Prostate gland (tissue), 2 donors: ENCODE results near the gene TSTD1. TPM values are rescaled to one million over a fixed set of nuclear protein-coding genes. Genes with fewer than 3 reads are reported as not detected.
"Not testable (repeated sequence)": the region's sequence is repeated elsewhere in the genome, so short reads cannot be mapped to it uniquely, and the experiment has no call there.

Source experiments
- DNase-seq: peaks from one replicate; pipeline ENCODE4 v3.0.0-alpha.2; 2019; ENCODE audit warnings: low spot score
- H3K27ac ChIP-seq, 2 donors: fragments of 200-600 bp; sonication (generic); 2 replicates each; pipeline ENCODE4 v1.5.1; 2017 to 2019
- H3K27me3 ChIP-seq: fragments of 200-600 bp; sonication (generic); replicated peaks from 2 replicates; pipeline ENCODE4 v1.5.1; 2019; ENCODE audit not compliant: insufficient read depth
- H3K36me3 ChIP-seq, 2 donors: fragments of 200-600 bp; sonication (generic); 1 replicate in 1 of 2; 2 replicates in 1 of 2; pipeline versions ENCODE4 v1.5.1 to v1.8.1; 2017 to 2019
- H3K4me1 ChIP-seq: fragments of 200-600 bp; sonication (generic); replicated peaks from 2 replicates; pipeline ENCODE4 v1.5.1; 2019
- H3K4me3 ChIP-seq, 2 donors: fragments of 200-600 bp; sonication (generic); 2 replicates each; pipeline ENCODE4 v1.5.1; 2017 to 2019
- H3K9me3 ChIP-seq: fragments of 200-600 bp; sonication (generic); 2 replicates; pipeline ENCODE4 v1.5.1; 2017
- POLR2A ChIP-seq: fragments of 450-650 bp; IDR thresholded peaks from one replicate; pipeline ENCODE4 v1.6.1; 2016; ENCODE audit warnings: antibody characterized with exemption, mild to moderate bottlenecking
- POLR2AphosphoS5 ChIP-seq: sonication (generic); formaldehyde crosslinking; IDR thresholded peaks from one replicate; pipeline ENCODE4 v1.6.1; 2017; ENCODE audit warnings: antibody characterized with exemption
- WGBS: methylation state at CpG from one replicate; pipeline ENCODE4 v1.1.5; 2018; 5-methylcytosine and 5-hydroxymethylcytosine counted together
- intact Hi-C: fragments of 100-400 bp; cut with DNase I; formaldehyde crosslinking; loops from one replicate; pipeline ENCODE4 v1.14.2; 2022
- total RNA-seq, 2 donors: library from RNA; depleted of rRNA; stranded (reverse); fragments of >200 nt; gene quantifications; one replicate each; pipeline ENCODE4 v1.1.0, GENCODE V29; 2016
- TF ChIP-seq, protein P1 (sequence below), 4 experiments: fragments of 200-600 bp in 2 of 4; fragments of 450-650 bp in 2 of 4; sonication (generic) in 2 of 4; IDR thresholded peaks; 1 replicate in 3 of 4; 2 replicates in 1 of 4; pipeline ENCODE4 v1.5.1; 2016 to 2019; ENCODE audit warnings: antibody characterized with exemption in 4 of 4, mild to moderate bottlenecking in 2 of 4, moderate library complexity in 2 of 4

The TSTD1 gene
- total RNA-seq, 2 donors from 2014 or later: 137 to 648 TPM

DNA sequence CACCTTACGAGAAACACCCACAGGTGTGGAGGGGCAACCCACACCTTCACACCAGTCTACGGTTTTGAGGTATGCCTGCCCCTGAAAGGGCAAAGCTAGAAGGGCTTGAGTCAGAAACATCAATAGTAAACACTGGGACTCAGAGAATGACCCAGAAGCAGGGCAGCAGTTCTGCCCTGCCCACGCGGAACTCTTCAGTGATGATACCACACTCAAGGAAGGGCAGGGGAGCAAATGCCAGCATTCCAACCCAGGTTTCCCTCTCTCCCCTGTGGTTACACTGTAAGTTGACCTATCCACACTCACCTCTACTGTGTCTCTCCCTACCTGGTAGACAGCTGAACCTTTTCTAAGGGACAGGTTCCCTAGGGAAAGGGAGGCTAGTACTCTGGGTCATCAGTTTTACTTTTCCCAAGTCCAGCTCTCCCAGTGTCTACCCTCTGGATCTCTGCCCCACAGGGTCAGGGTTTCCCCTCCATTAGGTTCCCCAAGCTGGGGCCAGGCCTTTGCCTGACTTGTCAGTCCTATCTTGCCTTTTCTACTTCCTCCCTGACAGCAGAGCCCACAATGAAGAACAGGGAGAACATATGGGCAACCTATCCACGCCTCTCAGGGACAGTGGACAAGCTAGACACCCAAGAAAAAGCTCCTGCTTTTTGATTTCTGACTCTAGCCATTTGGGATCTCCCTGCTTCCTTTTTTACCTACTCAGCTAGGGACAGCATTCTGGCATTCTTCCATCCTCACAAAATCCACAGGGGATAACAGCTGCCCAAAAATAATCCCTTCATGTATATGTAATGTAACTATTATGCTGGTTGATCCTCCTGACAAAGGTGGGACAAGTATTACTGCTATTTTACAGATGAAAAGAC is 20.8 kb downstream of the TSTD1 start:
- Histone ChIP-seq H3K4me1 (peaks cover 4% of the 10 kb centered on the region), H3K4me3 (no peak overlapping the region), H3K36me3 (no peaks in the 10 kb centered on the region), H3K9me3 (no peaks in the 10 kb centered on the region), H3K27me3 (no peaks in the 10 kb centered on the region), H3K27ac (peak overlapping the region; percentile 84 to 96)
- DNase-seq: no peak
- 57% methylated on average over 5 of the region's 5 CpGs for WGBS
- TF ChIP-seq, protein P1, sequence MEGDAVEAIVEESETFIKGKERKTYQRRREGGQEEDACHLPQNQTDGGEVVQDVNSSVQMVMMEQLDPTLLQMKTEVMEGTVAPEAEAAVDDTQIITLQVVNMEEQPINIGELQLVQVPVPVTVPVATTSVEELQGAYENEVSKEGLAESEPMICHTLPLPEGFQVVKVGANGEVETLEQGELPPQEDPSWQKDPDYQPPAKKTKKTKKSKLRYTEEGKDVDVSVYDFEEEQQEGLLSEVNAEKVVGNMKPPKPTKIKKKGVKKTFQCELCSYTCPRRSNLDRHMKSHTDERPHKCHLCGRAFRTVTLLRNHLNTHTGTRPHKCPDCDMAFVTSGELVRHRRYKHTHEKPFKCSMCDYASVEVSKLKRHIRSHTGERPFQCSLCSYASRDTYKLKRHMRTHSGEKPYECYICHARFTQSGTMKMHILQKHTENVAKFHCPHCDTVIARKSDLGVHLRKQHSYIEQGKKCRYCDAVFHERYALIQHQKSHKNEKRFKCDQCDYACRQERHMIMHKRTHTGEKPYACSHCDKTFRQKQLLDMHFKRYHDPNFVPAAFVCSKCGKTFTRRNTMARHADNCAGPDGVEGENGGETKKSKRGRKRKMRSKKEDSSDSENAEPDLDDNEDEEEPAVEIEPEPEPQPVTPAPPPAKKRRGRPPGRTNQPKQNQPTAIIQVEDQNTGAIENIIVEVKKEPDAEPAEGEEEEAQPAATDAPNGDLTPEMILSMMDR (IDR thresholded peaks at IDR 0.05): no peak
- TF ChIP-seq POLR2A (no peak), POLR2AphosphoS5 (no peak)
- intact Hi-C loops: no loop called here

GRCh38 chr1:161017181-161017580 is 21.6 kb downstream of the TSTD1 start:
- H3K4me1 ChIP-seq, H3K4me3 ChIP-seq, intact Hi-C loops, DNase-seq, H3K27me3 ChIP-seq, H3K9me3 ChIP-seq, H3K36me3 ChIP-seq: not testable (repeated sequence)
- WGBS: 30% methylated on average over 7 of the region's 7 CpGs
- peak overlapping the region; percentile 38 to 96 for H3K27ac ChIP-seq

DNA sequence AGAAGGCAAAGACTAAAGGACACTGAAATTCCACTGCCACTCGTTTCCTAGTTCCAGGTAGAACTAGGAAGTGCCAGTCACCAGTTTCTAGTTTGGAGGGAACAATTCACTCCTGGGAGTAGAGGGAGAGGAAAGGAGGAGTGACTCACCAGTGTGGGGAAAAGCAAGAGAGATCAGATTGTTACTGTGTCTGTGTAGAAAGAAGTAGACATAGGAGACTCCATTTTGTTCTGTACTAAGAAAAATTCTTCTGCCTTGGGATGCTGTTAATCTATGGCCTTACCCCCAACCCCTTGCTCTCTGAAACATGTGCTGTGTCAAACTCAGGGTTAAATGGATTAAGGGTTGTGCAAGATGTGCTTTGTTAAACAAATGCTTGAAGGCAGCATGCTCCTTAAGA is 22.1 kb downstream of the TSTD1 start:
- peak; percentile 11 for TF ChIP-seq POLR2AphosphoS5
- H3K4me1 ChIP-seq, DNase-seq, intact Hi-C loops, H3K27me3 ChIP-seq, H3K36me3 ChIP-seq, H3K9me3 ChIP-seq, H3K4me3 ChIP-seq: not testable (repeated sequence)
- WGBS: 32% methylated on average over 1 of the region's 1 CpG
- H3K27ac ChIP-seq: peak overlapping the region in 1 of 2 donors; percentile 41

DNA sequence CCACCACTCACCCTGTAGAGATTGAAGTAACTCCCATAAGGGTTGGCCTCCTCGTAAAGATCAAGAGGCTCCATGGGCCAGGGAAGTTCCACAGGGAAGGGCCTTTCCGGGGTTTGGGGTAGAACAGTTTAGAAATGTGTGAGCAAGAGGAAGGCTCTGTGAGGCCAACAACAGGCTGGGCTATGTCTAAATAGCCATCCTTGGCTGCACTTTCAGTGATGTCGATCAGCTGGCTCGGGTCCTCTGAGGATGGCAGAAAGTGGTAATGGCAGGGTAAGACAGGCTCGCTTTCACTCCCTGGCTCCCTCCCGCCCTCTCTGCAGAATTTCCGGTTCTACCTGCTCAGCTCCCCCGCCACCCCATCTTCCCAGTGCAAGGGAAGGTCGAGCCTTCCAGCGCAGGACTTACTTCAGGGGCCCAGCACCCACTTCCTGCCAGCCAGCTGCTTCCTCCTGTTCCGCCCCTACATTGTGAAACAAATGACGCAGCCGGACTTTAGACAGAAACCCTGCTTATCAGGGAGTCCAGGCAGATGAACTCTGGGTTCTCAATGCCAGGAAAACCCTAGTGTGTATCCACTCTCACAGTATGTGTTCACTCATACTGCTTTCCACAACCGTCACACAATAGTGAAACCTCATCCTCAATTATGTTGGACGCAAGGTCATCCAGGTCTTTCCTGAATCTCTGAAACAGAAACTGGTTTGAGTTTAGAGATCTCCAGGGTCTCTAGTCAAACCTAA is 25.1 kb downstream of the TSTD1 start:
- intact Hi-C loops: no loop called here
- peak; percentile 91 for DNase-seq
- 25% methylated on average over 15 of the region's 15 CpGs for WGBS
- Histone ChIP-seq H3K36me3 (no peaks in the 10 kb centered on the region), H3K27ac (peak overlapping the region; percentile 85 to 87), H3K9me3 (no peaks in the 10 kb centered on the region), H3K4me1 (peaks cover 8% of the 10 kb centered on the region), H3K4me3 (peak overlapping the region; percentile 1 to 11), H3K27me3 (no peaks in the 10 kb centered on the region)
- TF ChIP-seq POLR2A (peak; percentile 26), POLR2AphosphoS5 (peak; percentile 92)
- TF ChIP-seq, protein P1 (IDR thresholded peaks at IDR 0.05): peak in 1 of 4 experiments; percentile 9

DNA sequence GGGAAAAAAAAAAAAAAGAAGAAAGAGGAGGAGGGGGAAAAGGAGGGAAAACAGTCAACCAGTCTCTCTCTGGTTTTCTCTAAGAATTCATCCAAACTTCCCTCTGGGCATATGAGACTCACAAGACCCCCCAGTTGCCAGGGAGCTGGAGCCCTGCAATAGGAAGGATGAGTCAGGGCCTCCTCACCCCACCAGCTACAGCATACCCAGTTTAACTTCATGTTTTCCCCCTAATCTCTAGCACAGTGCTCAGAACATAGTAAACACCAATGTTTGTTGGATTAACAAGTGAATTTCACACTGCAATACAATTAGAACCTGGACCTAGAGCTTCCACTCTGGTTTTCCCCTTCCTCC is 25.7 kb downstream of the TSTD1 start:
- no peak for TF ChIP-seq POLR2A
- no peak for TF ChIP-seq POLR2AphosphoS5
- TF ChIP-seq, protein P1 (IDR thresholded peaks at IDR 0.05): no peak
- H3K36me3 ChIP-seq: no peaks in the 10 kb centered on the region
- H3K27me3 ChIP-seq: no peaks in the 10 kb centered on the region
- H3K27ac ChIP-seq: peak overlapping the region; percentile 85 to 87
- H3K9me3 ChIP-seq: no peaks in the 10 kb centered on the region
- peak overlapping the region in 1 of 2 donors; percentile 11 for H3K4me3 ChIP-seq
- H3K4me1 ChIP-seq: peaks cover 8% of the 10 kb centered on the region
- no peak for DNase-seq
- intact Hi-C loops: no loop called here
